Amniotic epithelial cell (primary cell): ENCODE results near the gene ZNF132.
A peak's percentile ranks its signal among the peaks of the same experiment; 100 is the strongest.

Experiments
- DNase-seq: peaks from one replicate; pipeline ENCODE4 v3.0.0-alpha.2; 2010; ENCODE audit warnings: low read depth

ZNF132 gene

GRCh38 chr19:58386576-58387337 lies 53.2 kb downstream of the ZNF132 start, which contains the start of gene RPS5:
RPS5 (plus strand) TSS chr19:58387269; CDS start chr19:58388138, 869 bp downstream.
- DNase-seq = peak; percentile 99

DNA sequence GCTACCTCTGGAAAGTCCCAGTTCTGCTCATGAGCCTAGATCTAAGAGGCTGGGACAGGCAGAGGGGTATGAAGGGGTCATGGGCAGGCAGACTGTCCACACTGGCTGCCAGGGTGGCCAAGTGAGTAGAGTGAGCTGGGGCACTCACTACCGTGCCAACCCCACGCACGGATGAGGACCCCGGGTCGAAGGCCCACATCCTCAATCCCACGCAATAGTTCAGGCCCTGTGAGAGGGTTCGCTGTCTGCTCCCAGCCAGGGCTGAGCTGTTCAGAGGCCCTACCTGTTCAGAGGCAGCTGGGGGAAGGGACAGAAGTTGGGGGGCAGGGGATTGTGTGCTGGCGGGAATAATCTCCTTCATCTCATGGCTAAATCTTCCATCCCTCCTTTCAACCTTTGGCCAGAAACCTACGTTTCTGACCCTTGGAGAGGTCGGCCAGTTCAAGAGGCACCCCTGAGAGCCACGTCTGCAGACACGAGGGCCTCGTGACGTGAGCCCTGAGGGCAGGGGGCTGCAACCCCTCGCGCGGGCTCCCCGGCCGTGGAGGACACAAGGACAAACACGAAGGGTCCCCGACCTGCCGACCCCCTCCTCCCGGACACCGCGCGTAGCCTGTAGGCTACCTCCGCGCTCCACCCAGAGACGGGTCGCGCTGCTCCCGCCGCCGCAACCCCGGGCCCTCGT lies 53.9 kb downstream of the ZNF132 start:
- DNase-seq = no peak

DNA sequence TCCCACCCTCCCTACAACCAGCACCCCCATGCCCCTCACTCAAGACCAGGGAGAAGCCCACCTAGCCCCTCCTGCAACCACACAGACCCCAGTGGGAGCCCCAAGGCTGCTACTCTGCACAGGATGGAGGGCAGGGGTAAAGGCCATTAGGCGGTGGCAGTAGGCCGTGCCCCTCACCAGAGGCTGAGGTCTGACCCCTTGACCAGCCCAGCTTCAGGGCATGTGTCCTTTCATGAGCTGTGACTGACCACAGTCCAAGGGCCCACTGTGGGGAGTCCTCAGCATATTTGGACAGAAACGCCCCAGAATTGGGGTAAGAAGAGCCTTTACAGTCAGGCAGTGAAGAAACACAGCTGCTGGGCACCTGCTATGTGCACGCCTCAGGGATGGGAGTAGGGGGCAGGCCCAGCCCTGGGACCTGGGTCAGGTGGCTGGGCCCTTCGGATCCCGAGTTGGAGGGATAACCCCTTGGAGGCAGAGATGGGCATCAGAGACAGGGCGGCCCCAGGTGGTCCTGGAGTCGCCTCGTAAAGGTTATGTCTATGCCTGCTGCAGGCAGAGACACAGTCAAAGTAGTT lies 54.6 kb downstream of the ZNF132 start:
- no peak for DNase-seq

DNA sequence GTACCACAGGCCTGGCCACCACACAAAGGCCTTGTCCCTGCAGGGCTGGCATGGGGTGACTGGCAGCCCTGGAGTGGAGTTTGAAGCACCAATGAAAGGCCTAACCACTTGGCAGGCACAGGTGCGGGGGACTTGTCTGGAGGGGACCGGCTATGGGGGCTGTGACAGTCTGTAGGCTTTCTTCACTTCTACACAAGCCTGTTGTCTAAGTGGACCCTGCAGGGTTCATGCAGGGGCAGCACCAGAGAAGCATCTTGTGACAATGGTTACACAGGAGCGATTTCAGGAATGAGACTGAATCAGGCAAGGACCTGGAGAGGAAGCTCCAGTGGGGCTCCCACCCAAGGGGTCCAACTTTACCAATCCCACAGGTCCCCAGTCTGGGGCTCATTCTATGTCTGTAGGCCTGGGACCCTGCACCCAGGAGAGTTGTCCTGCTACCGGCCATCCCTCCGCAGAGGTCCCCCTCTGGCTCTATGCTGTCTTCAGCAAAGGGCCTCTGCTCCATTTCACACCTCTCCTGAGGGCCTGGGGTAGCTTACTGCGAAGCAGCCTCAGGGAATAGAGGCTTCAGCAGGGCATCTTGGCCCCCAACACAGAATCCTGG lies 56.9 kb downstream of the ZNF132 start:
- DNase-seq = no peak
